Chondrocyte (in vitro differentiated cells): ENCODE data around the gene XYLT2. TPM values are rescaled to one million over a fixed set of nuclear protein-coding genes. Genes with fewer than 3 reads are reported as not detected.

Experiments used
- DNase-seq: peaks from one replicate; pipeline ENCODE4 v3.0.0; 2021; ENCODE audit warnings: mixed read lengths, low spot score
- H3K27ac Mint-ChIP-seq: one replicate; pipeline ENCODE4 v1.8.0; 2021; ENCODE audit warnings: mild to moderate bottlenecking, moderate library complexity, mixed read lengths; ENCODE audit not compliant: unreplicated experiment
- H3K27me3 Mint-ChIP-seq: 2 replicates; pipeline ENCODE4 v1.8.0; 2021; ENCODE audit warnings: low read depth, mixed read lengths
- H3K36me3 Mint-ChIP-seq: 2 replicates; pipeline ENCODE4 v1.8.0; 2021; ENCODE audit warnings: low read depth, mixed read lengths
- H3K4me1 Mint-ChIP-seq: 2 replicates; pipeline ENCODE4 v1.8.0; 2021; ENCODE audit warnings: low read depth, mild to moderate bottlenecking, mixed read lengths
- H3K4me3 Mint-ChIP-seq: one replicate; pipeline ENCODE4 v1.8.0; 2021; ENCODE audit warnings: mild to moderate bottlenecking, moderate library complexity, mixed read lengths; ENCODE audit not compliant: unreplicated experiment
- H3K9me3 Mint-ChIP-seq: 2 replicates; pipeline ENCODE4 v1.8.0; 2021; ENCODE audit warnings: low read depth, mixed read lengths
- total RNA-seq: library from RNA; stranded (reverse); gene quantifications from 3 replicates; pipeline ENCODE4 v1.2.1, GENCODE V29; 2021
- TF ChIP-seq, protein P1 (sequence below): fragments of 200-600 bp; sonication (generic); IDR thresholded peaks from 2 replicates; pipeline ENCODE4 v1.5.0; 2021; ENCODE audit warnings: antibody characterized with exemption, mild to moderate bottlenecking, moderate library complexity

XYLT2 gene
- total RNA-seq, 1 donor from 2014 or later = 34.1 TPM

DNA sequence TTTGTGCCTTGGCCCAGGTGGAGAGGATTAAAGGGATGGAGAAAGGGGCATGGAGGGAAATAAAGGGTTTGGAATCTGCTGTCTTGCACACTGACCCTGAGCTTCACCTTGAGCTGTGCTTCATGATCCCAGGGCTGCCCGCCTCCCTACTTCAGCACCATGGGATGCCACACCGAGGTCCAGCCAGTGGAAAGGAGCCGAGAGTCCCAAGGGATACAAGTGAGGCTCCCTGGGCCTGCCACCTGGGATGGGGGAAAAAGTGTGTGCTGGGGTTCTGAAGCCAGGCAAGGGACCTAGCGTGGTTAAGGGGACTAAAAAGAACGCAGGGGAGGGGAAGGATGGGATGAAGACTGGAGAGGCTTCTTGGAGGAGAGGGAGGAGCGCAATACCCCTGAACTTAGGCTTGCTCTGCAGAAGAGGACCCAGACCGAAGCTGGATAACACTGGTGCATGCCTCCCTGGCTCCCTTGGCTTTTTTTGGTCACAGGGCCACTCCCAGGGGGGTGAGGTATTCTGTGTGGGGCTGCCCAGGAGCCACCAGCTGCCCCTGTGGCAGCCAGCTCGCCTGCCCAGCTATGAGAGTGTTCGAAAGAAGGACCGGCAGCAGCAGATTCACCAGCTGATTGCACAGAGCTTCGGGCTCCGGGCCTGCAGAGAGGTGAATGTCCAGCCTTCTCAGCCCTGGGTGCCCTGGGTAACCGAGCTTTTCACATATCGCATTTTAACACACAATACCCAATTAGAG is 19.9 kb downstream of the XYLT2 start:
- no peaks in the 10 kb centered on the region for H3K9me3 Mint-ChIP-seq
- H3K27me3 Mint-ChIP-seq = no peaks in the 10 kb centered on the region
- no peak overlapping the region for H3K4me3 Mint-ChIP-seq
- peaks cover 31% of the 10 kb centered on the region for H3K4me1 Mint-ChIP-seq
- no peak overlapping the region for H3K27ac Mint-ChIP-seq
- TF ChIP-seq, protein P1, sequence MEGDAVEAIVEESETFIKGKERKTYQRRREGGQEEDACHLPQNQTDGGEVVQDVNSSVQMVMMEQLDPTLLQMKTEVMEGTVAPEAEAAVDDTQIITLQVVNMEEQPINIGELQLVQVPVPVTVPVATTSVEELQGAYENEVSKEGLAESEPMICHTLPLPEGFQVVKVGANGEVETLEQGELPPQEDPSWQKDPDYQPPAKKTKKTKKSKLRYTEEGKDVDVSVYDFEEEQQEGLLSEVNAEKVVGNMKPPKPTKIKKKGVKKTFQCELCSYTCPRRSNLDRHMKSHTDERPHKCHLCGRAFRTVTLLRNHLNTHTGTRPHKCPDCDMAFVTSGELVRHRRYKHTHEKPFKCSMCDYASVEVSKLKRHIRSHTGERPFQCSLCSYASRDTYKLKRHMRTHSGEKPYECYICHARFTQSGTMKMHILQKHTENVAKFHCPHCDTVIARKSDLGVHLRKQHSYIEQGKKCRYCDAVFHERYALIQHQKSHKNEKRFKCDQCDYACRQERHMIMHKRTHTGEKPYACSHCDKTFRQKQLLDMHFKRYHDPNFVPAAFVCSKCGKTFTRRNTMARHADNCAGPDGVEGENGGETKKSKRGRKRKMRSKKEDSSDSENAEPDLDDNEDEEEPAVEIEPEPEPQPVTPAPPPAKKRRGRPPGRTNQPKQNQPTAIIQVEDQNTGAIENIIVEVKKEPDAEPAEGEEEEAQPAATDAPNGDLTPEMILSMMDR = no peak
- peaks cover 14% of the 10 kb centered on the region for H3K36me3 Mint-ChIP-seq
- DNase-seq = peak; percentile 67

DNA sequence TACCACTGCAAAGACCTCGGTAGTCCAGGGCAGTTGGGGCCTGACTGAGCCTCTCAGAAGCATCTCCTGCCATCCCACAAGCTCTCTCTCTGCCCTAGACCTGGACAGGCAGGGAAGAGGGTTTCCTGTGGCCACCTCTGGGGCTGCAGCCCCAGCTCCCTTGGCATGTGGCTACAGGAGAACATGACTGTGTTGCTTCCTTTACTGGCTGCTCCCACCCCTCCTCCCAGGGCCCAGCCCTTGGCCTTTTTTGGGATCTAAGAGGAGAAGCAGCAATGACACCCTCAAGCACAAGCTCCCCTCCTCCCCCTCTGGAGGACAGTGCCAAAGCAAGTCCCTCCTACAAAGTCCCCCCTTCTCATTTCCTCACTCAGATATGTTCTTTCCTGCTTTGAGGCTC is 21.5 kb downstream of the XYLT2 start:
- Mint-ChIP-seq H3K4me3 (no peak overlapping the region), H3K36me3 (peaks cover 14% of the 10 kb centered on the region), H3K4me1 (peaks cover 38% of the 10 kb centered on the region), H3K27me3 (no peaks in the 10 kb centered on the region), H3K27ac (no peak overlapping the region), H3K9me3 (no peaks in the 10 kb centered on the region)
- DNase-seq = peak; percentile 53
- TF ChIP-seq, protein P1 = no peak

DNA sequence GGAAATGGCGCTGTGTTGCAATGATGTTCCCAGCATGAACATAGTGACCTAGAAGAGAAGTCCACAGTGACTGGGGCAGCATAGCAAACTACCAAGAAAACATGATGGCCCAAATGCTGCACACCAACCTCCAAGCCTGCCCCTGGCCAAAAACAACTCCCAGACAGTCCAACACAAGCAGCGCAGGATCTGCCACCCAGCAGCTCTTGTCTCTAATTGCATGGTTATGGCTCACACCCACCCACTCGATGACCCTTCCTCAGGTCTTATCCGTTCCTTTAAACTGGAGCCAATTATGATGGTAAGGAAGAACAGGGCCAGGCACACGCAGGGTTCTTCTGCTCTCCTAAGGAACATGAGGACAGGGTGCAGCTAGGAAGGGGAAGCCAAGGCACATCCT is 24.1 kb downstream of the XYLT2 start:
- TF ChIP-seq, protein P1 = no peak
- H3K4me3 Mint-ChIP-seq = no peak overlapping the region
- no peaks in the 10 kb centered on the region for H3K27me3 Mint-ChIP-seq
- DNase-seq = no peak
- peaks cover 32% of the 10 kb centered on the region for H3K4me1 Mint-ChIP-seq
- peaks cover 14% of the 10 kb centered on the region for H3K36me3 Mint-ChIP-seq
- no peaks in the 10 kb centered on the region for H3K9me3 Mint-ChIP-seq
- no peak overlapping the region for H3K27ac Mint-ChIP-seq

DNA sequence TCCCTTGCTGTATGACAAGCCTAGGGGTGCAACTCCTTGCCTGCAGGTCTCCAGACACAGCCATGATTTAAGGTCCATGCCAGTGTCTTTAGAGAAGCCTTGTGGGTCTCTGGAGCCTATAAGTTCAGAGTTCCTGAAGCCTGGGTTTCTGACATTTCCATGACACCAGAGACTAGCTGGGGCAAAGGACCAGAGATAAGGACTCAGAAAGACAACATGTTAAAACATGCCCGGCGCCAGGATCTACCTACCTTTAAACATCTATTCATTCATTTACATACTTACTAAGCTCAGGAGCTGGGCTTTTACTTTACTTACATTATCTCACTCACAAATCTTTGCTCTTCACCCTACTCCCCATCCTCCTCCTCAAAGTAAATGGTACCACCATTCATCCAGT is 25.6 kb downstream of the XYLT2 start:
- H3K4me3 Mint-ChIP-seq = peak overlapping the region; percentile 100
- H3K27ac Mint-ChIP-seq = peak overlapping the region; percentile 7
- H3K4me1 Mint-ChIP-seq = peaks cover 25% of the 10 kb centered on the region
- TF ChIP-seq, protein P1 = no peak
- peaks cover 14% of the 10 kb centered on the region for H3K36me3 Mint-ChIP-seq
- no peaks in the 10 kb centered on the region for H3K27me3 Mint-ChIP-seq
- H3K9me3 Mint-ChIP-seq = no peaks in the 10 kb centered on the region
- no peak for DNase-seq

DNA sequence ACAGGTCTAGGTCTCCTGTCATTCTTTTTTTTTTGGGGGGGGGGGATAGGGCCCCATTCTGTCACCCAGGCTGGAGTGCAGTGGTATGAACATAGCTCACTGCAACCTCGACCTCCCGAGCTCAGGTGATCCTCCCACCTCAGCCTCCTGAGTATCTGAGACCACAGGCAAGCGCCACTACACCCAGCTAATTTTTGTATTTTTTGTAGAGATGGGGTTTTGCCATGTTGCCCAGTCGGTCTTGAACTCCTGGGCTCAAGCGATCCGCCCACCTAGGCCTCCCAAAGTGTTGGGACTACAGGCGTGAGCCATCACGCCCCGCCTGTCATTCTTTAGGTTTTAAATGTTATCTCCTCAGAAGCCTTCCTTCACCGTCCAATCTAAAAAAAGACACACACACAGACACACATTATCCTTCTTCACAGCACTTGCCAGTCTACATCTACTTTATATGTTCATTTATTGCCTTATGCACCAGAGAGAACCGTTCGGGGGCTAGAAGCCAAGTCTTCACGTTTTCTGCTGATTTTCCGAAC is 26.4 kb downstream of the XYLT2 start:
- H3K36me3 Mint-ChIP-seq = peaks cover 14% of the 10 kb centered on the region
- H3K27me3 Mint-ChIP-seq = no peaks in the 10 kb centered on the region
- H3K27ac Mint-ChIP-seq = peak overlapping the region; percentile 100
- no peak for DNase-seq
- peak overlapping the region; percentile 100 for H3K4me3 Mint-ChIP-seq
- TF ChIP-seq, protein P1 = no peak
- peaks cover 25% of the 10 kb centered on the region for H3K4me1 Mint-ChIP-seq
- no peaks in the 10 kb centered on the region for H3K9me3 Mint-ChIP-seq
